Stimulated activated CD8-positive, alpha-beta memory T cell treated with anti-CD3 and anti-CD28 coated beads, Interleukin-7, amount 100 ng/mL, for 24 hours (primary cell): ENCODE data around the gene DIPK1A.

ENCODE experiments used
- DNase-seq: peaks from one replicate; pipeline ENCODE4 v3.0.0-alpha.2; 2020; ENCODE audit warnings: low read depth

Gene DIPK1A

DNA sequence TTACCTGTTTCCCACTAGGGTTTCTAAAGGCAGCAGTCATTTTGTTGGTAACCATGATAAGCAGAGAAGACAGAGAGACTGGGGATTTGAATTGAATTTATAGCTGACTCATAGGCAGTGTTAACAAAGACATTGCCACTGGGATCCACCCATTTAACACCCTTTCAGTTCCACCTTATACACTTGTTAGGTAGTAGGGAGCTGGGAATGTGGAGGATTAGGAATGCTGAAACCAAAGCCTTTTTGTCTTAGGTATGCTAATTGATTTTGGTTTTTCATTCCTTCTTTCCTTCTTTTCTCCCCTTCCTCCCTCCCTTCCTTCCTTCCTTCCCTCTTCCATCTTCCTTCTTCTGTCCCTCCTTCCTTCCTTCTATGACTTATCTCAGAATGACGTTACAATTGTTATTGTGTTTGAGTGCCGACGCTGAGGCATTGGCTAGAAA is 168.9 kb downstream of the DIPK1A start:
- no peak for DNase-seq
